ENCODE measurements around the gene ISCA2.

The ISCA2 gene

GRCh38 chr14:74508292-74508731 lies 14.7 kb downstream of the ISCA2 start:
- DNase-seq (ENCODE audit: low read depth, low spot score) = no peak

- no peak for DNase-seq (ENCODE audit: low read depth, low spot score)
These were observed 15.4 kb downstream of the ISCA2 start for GRCh38 chr14:74508844-74509428.

- no peak for DNase-seq (ENCODE audit: low read depth, low spot score)
These were observed 16.1 kb downstream of the ISCA2 start for GRCh38 chr14:74509587-74510222.

- DNase-seq (ENCODE audit: low read depth, low spot score) = no peak
These were observed 16.8 kb downstream of the ISCA2 start for GRCh38 chr14:74510223-74510931.

GRCh38 chr14:74510959-74511409 lies 17.4 kb downstream of the ISCA2 start:
- DNase-seq (ENCODE audit: low read depth, low spot score) = no peak

GRCh38 chr14:74511966-74512830 lies 18.6 kb downstream of the ISCA2 start:
- no peak for DNase-seq (ENCODE audit: low read depth, low spot score)

- DNase-seq (ENCODE audit: low read depth, low spot score) = no peak
These were observed 20.9 kb downstream of the ISCA2 start for GRCh38 chr14:74514471-74514941.

GRCh38 chr14:74515891-74516412 lies 22.4 kb downstream of the ISCA2 start:
- DNase-seq (ENCODE audit: low read depth, low spot score) = no peak

- DNase-seq (ENCODE audit: low read depth, low spot score) = no peak
These were observed 23.0 kb downstream of the ISCA2 start for GRCh38 chr14:74516451-74517160.

GRCh38 chr14:74517731-74518130 lies 24.2 kb downstream of the ISCA2 start:
- no peak for DNase-seq (ENCODE audit: low read depth, low spot score)

- no peak for DNase-seq (ENCODE audit: low read depth, low spot score)
These were observed 24.7 kb downstream of the ISCA2 start for GRCh38 chr14:74518221-74518620.

GRCh38 chr14:74519316-74520074 lies 25.9 kb downstream of the ISCA2 start:
- DNase-seq (ENCODE audit: low read depth, low spot score) = no peak

GRCh38 chr14:74521756-74522155 lies 28.2 kb downstream of the ISCA2 start:
- no peak for DNase-seq (ENCODE audit: low read depth, low spot score)

GRCh38 chr14:74522740-74523139 lies 29.2 kb downstream of the ISCA2 start:
- DNase-seq (ENCODE audit: low read depth, low spot score) = no peak

GRCh38 chr14:74524076-74524811 lies 30.7 kb downstream of the ISCA2 start:
- no peak for DNase-seq (ENCODE audit: low read depth, low spot score)

- no peak for DNase-seq (ENCODE audit: low read depth, low spot score)
These were observed 31.2 kb downstream of the ISCA2 start for GRCh38 chr14:74524812-74525135.

GRCh38 chr14:74525361-74525851 lies 31.8 kb downstream of the ISCA2 start:
- DNase-seq (ENCODE audit: low read depth, low spot score) = no peak

GRCh38 chr14:74526854-74527585 lies 33.5 kb downstream of the ISCA2 start:
- DNase-seq (ENCODE audit: low read depth, low spot score) = no peak
